Stimulated activated CD4-positive, alpha-beta T cell treated with anti-CD3 and anti-CD28 coated beads, Interleukin-1b, Interleukin-23, amount 100 ng/mL, for 4 hours (primary cell): ENCODE data around the gene TMEM45B.
"Not testable (repeated sequence)": the region's sequence is repeated elsewhere in the genome, so short reads cannot be mapped to it uniquely, and the experiment has no call there.

ENCODE experiments used
- DNase-seq, 2 donors: peaks; one replicate each; pipeline ENCODE4 v3.0.0-alpha.2; 2020; ENCODE audit warnings: low read depth in 2 of 2

Gene TMEM45B

GRCh38 chr11:129815596-129816461 is at the start of gene TMEM45B:
TMEM45B (plus strand) TSS chr11:129815848; CDS start chr11:129852483, 36,635 bp downstream.
- peak in 1 of 2 donors; percentile 29 for DNase-seq

- DNase-seq: peak in 1 of 2 donors; percentile 3
These were observed 48.6 kb upstream of the TMEM45B start for GRCh38 chr11:129766898-129767604.

- no peak for DNase-seq
These were observed 47.8 kb upstream of the TMEM45B start for GRCh38 chr11:129767827-129768226.

GRCh38 chr11:129768356-129768755 is 47.3 kb upstream of the TMEM45B start:
- no peak for DNase-seq

GRCh38 chr11:129769059-129769458 is 46.6 kb upstream of the TMEM45B start:
- DNase-seq: no peak

DNA sequence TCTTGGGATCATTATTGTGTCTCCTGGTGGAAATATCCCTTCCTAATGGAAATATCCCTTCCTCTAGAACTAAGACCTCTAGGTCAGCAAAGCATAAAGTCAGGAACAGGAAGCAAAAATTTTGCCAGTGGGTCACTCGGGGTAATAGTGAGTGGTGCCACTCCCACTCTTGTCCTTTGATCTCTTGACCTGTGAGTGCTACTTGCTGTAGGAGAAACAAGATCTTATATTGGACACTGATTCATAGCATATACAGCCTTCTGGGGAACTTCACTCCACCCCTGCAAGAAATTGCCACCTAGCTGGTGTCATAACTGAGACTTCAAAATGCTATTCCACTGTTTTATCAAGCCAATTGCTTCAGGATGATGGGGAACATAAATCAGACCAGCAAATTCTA is 44.7 kb upstream of the TMEM45B start:
- DNase-seq: no peak

DNA sequence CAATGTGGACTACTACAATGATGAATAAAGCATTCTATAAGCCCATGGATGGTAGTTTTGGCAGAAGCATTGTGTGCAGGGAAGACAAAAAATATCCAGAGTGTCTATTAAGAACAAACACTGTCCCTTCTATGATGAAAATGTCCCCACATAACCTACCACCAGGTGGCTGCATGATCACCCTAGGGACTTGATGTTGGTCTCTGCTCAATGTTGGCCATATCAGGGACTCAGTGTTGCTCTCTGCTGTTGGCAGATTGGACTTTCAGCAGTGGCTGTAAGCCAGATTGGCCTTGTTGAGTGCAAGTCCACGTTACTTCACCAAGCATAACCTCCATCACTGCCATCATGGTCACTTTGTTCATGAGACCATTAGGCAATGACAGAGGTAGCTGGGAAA is 44.2 kb upstream of the TMEM45B start:
- DNase-seq: not testable (repeated sequence)

- no peak for DNase-seq
These were observed 36.8 kb upstream of the TMEM45B start for GRCh38 chr11:129778877-129779276.

DNA sequence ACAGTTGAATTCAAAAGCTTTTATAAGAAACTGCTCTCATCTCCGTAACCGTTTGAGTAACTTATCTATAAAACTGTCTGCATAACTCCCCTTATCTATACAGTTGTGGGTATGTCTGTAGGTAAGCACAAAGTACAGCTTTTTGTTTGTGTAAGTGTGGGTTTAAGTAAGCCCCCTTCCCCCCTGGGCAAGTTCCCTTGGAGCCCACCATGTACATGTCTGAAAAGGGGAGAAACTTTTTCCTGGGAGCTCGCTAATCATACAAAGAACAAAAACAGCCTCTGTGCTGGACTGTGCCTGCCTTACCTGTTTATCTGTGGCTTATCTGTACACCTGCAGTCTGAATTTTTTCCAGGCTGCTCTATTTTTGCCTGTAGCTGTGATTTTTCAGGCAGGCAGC is 36.3 kb upstream of the TMEM45B start:
- DNase-seq: no peak

- DNase-seq: no peak
These were observed 30.1 kb upstream of the TMEM45B start for GRCh38 chr11:129785383-129786111.

GRCh38 chr11:129786112-129786416 is 29.6 kb upstream of the TMEM45B start:
- DNase-seq: not testable (repeated sequence)

DNA sequence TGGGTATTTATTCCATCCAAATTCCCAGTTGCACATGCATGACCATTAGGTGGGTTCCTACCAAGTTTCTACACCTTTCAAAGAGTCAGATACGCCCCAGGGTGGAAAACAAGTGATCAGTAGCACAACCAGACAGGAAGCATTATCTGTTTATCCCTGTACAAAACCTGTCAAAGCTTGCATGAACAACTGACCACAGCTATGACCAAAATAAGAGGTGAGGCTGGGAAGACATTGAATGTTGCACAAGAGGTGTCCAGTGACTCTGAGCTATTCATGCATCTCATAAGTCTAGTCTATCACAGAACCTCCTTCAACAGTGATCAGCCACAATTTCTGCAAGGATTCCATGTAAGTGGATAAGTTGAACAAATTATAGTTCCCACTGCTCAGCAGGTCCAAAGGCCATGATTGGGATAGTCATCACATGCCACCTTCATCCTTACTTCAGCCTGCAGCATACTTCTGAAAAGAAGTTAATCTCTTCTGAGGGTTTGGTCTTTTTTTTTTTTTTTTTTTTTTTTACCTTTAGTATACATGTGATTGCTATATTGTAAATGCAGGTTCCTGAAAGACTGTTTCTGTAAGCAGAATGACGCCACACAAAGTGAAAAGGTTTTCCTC is 28.0 kb upstream of the TMEM45B start:
- DNase-seq: no peak

DNA sequence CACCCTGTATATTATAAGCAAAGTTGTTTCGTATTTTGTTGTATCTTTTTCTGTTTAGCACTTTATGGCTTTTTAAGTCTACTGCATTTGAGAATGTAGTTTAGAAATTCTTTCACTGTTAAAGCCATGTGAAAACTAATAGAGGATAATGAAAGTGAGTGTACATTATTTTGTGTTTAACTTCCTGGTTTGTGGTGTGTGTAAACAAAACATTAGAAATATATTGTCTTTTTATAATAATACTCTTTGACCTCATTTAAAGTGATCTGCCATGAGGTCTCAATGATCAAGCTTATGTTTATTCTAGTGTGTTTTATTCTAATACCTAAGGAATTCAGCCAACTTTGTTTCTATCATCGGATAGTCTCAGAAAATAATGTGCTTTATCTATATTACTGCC is 27.4 kb upstream of the TMEM45B start:
- no peak for DNase-seq

DNA sequence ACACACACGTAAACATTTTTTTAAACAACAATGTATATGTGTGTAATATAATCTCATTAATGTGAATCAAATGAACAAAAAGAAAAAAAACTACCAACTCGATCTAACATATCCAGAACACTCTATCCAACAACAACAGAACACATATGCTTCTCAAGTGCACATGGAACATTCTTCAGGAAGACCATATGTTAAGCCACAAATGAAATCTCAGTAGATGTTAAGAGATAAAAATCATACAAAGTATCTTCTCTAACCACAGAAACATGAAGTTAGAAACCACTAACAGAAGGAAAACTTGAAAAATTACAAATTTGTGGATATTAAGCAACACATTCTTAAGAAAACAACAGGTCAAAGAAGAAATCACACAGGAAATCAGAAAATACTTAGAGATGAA is 25.5 kb upstream of the TMEM45B start:
- no peak for DNase-seq

GRCh38 chr11:129791515-129791914 is 24.1 kb upstream of the TMEM45B start:
- no peak for DNase-seq

DNA sequence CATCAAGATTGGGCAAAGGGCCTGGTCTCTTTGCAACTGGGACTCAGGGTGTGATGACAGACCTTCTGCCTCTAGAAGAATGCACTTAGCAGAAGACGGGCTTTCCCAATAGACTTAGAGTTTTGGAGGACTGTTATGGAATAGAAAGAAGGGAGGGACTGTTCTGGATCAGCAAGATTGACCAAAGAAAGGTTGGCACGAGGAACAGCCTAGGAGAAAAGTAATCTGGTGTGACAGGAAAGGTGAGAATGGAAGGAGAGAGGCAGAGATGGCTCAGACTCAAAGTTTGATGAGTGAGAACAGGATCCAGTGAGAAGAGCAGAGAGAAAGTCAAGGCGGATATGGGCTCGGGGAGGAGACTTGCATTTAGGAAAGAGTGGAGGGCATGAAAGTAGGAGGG is 23.0 kb upstream of the TMEM45B start:
- no peak for DNase-seq

GRCh38 chr11:129795089-129795488 is 20.6 kb upstream of the TMEM45B start:
- DNase-seq: no peak

DNA sequence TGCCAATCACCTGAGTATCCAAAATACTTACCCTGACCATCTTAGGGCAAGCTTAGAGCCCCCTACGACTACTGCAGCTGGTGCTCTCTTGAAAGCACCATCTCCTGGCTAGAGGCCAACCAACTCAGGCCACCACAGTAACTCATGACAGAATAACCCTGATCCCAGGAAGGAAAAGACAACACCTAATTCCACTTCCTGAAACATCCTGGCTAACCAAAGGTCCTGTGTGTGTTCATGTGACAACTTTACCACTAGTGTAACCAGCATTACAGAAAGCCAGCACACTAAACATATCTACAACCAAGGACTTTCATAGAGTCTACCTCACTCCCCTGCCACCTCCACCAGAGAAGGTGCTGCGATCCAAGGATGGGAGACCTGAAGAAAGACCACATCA is 17.4 kb upstream of the TMEM45B start:
- DNase-seq: no peak

GRCh38 chr11:129800162-129800561 is 15.5 kb upstream of the TMEM45B start:
- not testable (repeated sequence) for DNase-seq

GRCh38 chr11:129800655-129801054 is 15.0 kb upstream of the TMEM45B start:
- DNase-seq: no peak

DNA sequence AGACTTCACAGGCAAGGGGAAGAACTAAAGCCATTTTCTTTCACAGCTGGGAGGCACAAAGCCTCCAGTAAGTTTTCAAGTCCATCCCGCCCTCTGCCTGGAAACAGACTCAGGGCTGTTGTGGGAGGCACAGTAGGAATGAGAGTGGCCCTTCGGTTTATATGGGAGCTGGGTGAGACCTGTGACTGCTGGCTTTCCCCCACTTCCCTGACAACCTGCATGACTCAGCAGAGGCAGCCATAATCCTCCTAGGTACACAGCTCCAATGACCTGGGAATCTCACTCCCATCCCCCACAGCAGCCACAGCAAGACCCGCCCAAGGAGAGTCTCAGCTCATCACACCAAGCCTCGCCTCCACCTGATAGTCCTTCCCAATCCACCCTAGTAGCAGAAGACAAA is 12.1 kb upstream of the TMEM45B start:
- DNase-seq: no peak

GRCh38 chr11:129804012-129804411 is 11.6 kb upstream of the TMEM45B start:
- no peak for DNase-seq
